Lower leg skin (tissue), 3 donors: ENCODE measurements around the gene YPEL1.

Experiments
- CTCF ChIP-seq, 3 donors: fragments of 450-650 bp; IDR thresholded peaks; one replicate each; pipeline ENCODE4 v1.5.1; 2016; ENCODE audit warnings: antibody characterized with exemption in 3 of 3, mild to moderate bottlenecking in 3 of 3, moderate library complexity in 2 of 3
- POLR2A ChIP-seq, 2 donors: fragments of 450-650 bp; IDR thresholded peaks; one replicate each; pipeline ENCODE4 v1.6.1; 2016 to 2017; ENCODE audit warnings: antibody characterized with exemption in 2 of 2, mild to moderate bottlenecking in 1 of 2, moderate library complexity in 1 of 2

GRCh38 chr22:21665047-21665851 lies 70.3 kb downstream of the YPEL1 start:
- no peak for TF ChIP-seq POLR2A (IDR thresholded peaks at IDR 0.05)
- TF ChIP-seq CTCF (IDR thresholded peaks at IDR 0.05): no peak
